GM12872 (cell line): Measurements from ENCODE around the gene TP53TG5.
A peak's percentile ranks its signal among the peaks of the same experiment; 100 is the strongest.

Experiments
- CTCF ChIP-seq: IDR thresholded peaks from 3 replicates; pipeline ENCODE4 v1.5.1; 2011; ENCODE audit warnings: low read depth, mild to moderate bottlenecking, low read length, moderate library complexity; ENCODE audit not compliant: insufficient read depth

The TP53TG5 gene

DNA sequence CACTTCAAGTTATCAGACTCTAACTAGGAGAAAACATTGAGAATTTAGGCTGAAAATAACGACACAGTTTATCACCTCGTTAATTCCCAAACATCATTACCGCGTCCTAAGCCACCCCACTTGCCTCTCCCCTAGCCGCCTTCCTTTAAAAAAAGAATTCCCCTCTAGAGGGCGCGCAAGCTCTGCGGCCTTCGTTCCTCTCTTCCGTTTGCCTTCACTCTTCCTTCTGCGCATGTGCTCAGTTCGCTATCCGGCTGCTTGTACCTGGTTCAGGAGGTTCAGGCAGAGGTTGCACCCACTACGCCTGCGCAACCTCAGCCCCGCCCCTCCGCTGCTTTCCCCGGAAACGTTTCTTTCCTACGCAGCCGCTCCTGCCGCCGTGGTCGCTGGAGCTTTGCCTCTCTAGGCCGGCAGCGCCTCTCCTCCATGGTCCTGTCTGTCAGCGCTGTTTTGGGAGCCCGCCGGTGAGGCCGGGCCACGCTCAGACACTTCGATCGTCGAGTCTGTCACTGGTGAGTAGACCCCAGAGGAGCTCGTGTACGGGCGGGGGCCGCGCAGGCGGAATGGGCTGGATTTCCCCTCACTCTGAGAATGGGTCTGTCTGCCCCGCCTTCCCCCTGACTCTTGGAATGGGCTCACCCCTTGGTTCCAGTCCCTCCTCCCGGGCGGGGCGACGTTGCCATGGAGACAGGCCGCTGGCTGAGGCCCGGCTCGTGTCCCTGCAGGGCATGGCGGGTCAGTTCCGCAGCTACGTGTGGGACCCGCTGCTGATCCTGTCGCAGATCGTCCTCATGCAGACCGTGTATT is 15.1 kb downstream of the TP53TG5 start, which contains the start of gene SYS1:
SYS1 (plus strand) TSS at position 353 of the 807 bp plus-strand sequence; CDS start at position 729, 376 bp downstream.
- TF ChIP-seq CTCF: peak; percentile 87

GRCh38 chr20:45361793-45362192 is 16.3 kb downstream of the TP53TG5 start:
- TF ChIP-seq CTCF: no peak

- TF ChIP-seq CTCF: no peak
These were observed 18.5 kb downstream of the TP53TG5 start for GRCh38 chr20:45359406-45360148.

GRCh38 chr20:45359069-45359405 is 19.1 kb downstream of the TP53TG5 start:
- no peak for TF ChIP-seq CTCF

GRCh38 chr20:45358282-45359068 is 19.6 kb downstream of the TP53TG5 start:
- no peak for TF ChIP-seq CTCF

GRCh38 chr20:45355209-45356084 is 22.7 kb downstream of the TP53TG5 start:
- TF ChIP-seq CTCF: no peak
